Activated CD4-positive, alpha-beta T cell treated with anti-CD3 and anti-CD28 coated beads for 1 hour (primary cell): Measurements from ENCODE around the gene DUS2.
"Not testable (repeated sequence)": the region's sequence is repeated elsewhere in the genome, so short reads cannot be mapped to it uniquely, and the experiment has no call there.

Experiments used
- DNase-seq: peaks from one replicate; pipeline ENCODE4 v3.0.0-alpha.2; 2020

Gene DUS2

DNA sequence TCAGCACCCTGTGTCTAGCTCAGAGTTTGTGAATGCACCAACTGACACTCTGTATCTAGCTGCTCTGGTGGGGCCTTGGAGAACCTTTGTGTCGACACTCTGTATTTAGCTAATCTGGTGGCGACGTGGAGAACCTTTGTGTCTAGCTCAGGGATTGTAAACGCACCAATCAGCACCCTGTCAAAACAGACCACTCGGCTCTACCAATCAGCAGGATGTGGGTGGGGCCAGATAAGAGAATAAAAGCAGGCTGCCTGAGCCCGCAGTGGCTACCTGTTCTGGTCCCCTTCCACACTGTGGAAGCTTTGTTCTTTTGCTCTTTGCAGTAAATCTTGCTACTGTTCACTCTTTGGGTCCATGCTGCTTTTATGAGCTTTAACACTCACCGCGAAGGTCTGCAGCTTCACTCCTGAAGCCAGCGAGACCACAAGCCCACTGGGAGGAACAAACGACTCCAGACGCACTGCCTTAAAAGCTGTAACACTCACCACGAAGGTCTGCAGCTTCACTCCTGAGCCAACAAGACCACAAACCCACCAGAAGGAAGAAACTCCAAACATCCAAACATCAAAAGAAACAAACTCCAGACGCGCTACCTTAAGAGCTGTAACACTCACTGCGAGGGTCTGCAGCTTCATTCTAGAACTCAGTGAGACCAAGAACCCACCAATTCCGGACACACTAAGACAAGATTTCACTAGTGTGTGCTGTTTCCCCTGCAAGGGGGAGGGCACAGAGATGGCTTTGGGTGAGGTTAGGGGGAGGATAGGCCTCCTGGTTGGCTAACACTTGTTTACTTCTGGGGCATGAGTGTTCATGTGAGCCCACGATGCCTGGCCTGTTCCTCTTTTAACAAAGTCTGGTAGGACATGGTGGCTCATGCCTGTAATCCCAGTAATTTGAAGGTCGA, 24.1 kb upstream of the DUS2 start, which contains the start of gene DPEP2:
TSS of gene DPEP2 (minus strand) at position 706 of the 910 bp plus-strand sequence. CDS start 6,272 bp downstream, outside the sequence.
- peak; percentile 28 for DNase-seq

DNA sequence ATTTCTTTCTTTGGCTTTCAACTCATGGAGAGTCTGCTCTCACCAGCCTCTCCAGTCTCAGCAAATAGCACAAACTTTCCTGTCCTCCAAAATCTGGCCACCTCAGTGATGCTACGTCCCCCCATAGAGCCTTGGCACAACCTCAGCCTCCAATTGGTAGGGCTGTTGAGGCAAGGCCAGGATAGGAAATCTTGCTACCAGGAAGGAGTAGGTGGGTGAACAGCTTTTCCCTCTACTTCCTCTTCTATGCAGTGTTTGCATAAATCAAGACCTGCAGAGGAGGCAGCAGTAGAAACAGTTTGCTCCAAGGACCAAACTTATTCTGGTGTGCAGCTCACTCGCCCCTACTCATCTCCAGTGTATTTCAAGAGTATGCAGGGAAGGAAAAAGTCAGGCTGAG, 23.1 kb upstream of the DUS2 start:
- DNase-seq, result no peak

DNA sequence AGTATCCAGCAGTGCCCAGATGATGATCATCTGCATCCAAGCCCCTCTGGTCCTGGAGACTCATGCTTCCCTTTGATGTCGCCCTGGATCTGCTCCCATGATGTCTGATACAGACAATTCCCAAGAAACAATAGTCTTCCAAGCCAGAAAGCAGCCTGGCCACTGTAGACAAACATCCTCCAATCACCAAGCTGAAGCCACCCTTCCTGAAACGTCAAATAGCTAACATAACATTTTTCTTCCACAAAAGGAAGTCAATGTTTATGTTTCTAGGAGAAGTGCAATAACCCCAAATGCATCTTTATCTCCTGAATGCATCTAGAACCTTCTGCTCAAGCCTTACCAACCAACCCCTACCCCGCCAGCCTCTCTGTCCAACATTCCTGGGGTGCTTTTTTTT, 22.6 kb upstream of the DUS2 start:
- no peak for DNase-seq

DNA sequence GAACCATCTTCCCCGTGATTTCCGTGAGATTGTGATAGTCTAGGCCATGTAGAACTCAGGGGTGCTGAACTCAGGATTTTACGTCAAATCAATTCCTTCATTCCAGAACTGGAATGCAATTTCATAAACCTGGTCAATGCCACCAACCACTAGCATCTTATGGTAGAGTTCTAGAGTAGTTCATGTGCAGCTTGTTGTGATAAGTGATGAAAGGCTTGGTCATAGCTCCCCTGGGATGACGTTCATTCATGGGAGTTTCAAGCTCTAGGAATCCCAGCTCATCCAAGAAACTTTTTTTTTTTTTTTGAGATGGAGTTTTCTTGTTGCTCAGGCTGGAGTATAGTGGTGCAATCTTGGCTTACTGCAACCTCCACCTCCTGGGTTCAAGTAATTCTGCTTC, 20.1 kb upstream of the DUS2 start:
- DNase-seq, result no peak

DNA sequence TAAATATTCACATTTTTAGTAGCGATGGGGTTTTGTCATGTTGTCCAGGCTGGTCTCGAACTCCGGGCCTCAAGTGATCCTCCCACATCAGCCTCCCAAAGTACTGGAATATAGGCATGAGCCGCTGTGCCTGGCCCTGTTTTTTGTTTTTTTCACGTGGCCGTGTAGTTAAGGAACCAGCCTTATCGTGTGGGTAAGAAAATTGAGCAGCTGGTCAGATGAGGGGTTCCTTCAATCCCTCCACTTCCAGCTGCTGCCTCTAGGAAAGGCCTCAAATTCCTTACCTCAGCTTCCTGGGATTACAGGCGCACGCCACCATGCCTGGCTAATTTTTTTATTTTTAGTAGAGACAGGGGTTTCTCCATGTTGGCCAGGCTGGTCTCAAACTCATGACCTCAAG, 17.9 kb upstream of the DUS2 start:
- DNase-seq, result no peak

DNA sequence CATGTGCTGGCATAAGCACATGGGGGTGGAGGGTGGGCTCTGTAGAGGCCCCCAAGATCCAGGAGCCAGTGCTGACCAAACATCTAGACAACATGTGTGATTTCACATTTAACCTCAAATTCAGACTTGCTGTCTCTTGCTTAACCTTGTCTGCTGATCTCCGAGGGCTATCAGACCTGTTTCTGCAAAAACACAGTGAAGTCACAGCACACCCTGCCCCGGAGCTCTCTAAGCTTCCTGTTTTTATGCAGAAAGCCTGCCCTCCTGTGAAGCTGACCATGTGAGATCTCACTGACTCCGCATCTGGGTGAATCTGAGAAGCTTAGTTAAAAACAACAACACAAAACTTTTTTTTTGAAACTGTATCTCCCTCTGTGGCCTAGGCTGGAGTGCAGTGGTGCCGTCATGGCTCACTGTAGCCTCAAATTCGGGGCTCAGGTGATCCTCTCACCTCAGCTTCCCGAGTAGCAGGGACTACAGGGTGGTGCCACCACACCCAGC, 17.2 kb upstream of the DUS2 start:
- no peak for DNase-seq

DNA sequence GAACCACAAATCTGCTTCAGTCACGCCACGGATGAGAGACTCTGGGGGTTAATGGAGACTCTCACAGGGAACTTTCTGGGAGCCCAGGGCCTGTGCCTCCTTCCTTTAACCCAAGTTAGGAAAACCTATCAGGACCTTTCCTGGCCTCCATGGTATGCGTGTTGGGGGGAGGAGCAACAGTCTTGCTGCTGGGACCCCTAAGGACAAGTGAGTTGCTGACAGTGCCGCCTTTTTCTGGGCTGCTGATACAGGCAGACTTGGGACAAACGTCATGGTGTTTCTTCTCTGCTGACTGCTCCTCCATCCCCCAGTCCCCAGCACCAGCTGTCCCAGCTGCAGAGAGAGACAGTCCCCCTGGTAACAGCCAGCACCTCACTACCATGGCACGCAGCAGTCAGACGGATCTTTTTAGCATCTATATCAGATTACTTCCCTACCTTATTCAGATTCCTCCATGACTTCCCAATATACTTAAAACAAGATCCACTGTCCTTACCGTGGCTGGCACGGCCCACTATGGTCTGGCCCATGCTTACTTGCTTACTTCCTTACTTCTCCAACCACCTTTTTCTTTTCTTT, 13.8 kb upstream of the DUS2 start:
- DNase-seq, result no peak

DNA sequence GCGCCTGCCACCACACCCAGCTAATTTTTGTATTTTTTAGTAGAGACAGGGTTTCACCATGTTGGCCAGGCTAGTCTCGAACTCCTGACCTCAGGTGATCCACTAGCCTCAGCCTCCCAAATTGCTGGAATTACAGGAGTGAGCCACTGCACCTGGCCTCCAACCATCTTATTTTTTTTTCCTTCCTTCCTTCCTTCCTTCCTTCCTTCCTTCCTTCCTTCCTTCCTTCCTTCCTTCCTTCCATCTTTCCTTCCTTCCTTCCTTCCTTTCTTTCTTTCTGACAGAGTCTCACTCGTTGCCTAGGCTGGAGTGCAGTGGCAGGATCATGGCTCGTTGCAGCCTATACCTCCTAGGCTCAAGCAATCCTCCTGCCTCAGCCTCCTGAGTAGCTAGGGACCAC, 13.2 kb upstream of the DUS2 start:
- not testable (repeated sequence) for DNase-seq

DNA sequence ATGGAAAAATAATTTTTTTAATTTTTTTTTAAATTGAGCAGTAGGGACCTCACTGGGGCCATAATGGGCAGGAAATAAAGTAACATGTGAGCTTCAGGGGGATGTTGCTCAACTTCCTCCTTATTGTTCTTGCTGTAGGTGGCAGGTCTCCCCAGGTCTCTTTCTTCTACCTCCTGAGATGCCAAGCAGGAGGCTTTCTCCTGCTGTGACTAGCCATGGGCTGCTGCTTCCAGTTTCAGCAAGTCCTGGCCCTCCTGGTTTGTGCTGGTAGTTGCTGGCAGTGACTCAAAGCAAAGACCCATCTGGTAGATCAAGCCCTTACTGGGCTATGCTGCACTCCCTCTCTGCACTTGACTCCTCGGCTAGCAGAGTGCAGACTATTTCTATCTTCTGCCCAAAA, 9.6 kb upstream of the DUS2 start:
- DNase-seq, result no peak

DNA sequence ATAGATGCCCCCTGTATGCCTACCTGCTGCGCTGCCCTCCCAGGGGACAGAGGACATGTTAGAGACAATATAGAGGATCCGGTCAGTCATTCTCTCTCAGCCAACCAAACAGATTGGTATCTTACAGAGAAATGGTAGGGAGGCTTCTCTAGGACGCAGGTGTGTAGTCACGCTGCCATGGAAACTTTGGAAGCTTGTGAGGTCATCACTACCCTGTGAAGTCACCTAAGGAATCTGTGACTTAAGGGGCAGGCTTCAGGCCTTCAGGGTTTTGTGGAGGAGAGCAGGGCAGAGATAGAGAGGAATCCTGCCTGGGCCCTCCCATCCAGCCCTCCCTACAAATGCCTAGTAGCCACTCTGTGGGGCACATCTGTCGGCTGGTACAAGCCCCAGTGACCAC, 7.4 kb upstream of the DUS2 start, which contains the start of gene DPEP2NB:
TSS of gene DPEP2NB (minus strand) at position 231 of the 400 bp plus-strand sequence. CDS start at position 90, 141 bp downstream.
- no peak for DNase-seq

DNA sequence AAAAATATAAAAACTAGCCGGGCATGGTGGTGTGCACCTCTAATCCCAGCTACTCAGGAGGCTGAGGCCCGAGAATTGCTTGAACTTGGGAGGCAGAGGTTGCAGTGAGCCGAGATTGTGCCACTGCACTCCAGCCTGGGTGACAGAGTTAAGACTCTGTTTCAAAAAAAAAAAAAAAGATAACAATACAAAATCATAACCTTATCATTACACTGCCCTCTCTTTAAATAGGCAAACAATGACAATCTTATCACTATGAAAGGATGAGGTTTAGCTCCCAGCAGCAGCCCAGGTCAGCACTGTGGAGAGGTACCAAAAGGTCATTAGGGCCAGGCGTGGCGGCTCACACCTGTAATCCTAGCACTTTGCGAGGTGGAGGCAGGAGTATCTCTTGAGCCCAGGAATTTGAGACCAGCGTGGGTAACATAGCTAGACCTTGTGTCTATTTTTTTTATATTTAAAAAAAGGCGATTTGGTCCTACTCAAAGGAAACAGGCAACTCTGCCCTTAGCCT, 3.9 kb upstream of the DUS2 start:
- no peak for DNase-seq

DNA sequence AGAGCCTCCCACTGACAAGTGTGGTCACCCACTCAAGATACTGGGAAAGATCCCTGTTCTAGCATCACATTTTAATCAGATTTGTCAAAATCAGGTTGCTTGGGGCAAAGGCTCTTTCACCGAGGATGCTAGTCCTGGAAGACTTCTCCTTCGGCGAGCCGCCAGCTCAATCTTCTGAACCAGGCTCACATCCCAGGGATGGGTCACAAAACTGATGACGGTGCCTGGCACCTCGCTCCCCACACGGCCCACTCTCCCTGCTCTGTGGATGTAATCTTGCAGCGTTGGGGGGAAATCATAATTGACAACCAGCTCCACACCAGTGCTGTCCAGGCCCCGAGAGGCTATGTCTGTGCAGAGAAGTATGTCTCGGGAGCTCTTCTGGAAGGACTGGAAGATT, 1.6 kb upstream of the DUS2 start:
- no peak for DNase-seq

DNA sequence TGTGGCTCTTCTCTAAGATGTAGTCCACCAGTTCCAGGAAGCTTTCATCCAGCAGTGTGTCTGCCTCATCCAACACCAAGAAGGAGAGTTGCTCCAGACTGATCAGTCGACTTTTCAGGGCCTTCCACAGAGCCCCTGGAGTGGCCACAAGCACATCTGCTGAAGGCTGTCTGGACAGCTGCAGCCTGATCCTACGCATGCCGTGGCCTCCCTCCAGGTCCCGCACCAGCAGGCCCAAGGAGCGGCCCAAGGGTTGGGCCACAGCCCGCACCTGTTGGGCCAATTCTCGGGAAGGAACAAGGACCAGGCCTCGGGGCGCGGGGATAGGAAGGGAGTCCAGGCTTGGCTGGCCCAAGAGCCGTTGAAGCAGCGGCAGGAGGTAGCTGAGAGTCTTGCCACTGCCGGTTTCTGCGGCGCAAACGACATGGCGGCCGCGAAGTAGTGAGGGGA, 781 bp upstream of the DUS2 start:
- DNase-seq, result no peak

DNA sequence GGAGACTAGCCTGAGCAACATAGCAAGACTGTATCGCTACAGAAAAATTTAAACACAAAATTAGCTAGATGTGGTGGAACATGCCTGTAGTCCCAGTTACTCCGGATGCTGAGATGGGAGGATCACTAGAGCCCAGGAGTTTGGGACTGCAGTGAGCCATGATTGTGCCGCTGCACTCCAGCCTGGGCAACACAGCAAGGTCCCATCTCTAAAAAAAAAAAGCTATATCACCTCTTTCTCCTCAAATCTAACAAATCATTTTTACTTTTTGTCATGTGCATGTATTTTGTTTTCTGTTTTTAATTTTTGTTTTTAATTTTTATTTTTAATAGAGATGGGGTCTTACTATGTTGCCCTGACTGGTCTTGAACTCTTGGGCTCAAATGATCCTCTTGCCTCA, 5.9 kb downstream of the DUS2 start:
- DNase-seq, result no peak

DNA sequence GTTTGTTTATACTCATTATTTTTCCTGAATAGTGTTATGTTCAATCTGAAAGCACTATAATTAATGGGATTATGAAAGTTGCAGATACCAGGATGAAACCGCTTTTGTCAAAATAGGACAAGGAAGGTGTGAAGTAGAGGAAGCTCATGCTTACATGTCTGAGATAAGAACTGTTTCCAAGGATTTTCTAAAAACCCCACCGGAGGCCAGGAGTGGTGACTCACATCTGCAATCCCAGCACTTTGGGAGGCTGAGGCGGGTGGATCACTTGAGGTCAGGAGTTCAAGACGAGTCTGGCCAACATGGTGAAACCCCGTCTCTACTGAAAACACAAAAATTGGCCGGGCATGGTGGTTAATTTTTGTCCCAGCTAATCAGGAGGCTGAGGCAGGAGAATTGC, 7.0 kb downstream of the DUS2 start:
- not testable (repeated sequence) for DNase-seq

DNA sequence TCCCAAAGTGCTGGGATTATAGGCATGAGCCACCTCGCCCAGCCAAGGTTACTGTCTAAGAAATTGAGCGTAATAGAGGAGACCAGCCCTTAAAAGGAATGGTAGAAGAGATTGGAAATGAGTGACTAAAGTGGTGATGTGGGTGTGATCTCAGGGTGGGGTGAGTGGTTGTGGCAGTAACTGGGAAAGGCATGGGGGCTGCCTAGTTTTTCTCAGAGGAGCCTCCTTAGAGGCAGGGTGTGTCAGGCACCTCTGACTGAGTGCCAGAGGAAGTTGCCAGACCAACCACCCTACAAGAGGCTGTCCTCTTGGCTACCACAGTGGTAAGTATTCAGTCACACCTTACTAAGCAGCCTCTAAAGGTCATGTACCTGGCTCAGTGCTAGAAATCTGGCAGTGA, 8.9 kb downstream of the DUS2 start:
- DNase-seq, result no peak

DNA sequence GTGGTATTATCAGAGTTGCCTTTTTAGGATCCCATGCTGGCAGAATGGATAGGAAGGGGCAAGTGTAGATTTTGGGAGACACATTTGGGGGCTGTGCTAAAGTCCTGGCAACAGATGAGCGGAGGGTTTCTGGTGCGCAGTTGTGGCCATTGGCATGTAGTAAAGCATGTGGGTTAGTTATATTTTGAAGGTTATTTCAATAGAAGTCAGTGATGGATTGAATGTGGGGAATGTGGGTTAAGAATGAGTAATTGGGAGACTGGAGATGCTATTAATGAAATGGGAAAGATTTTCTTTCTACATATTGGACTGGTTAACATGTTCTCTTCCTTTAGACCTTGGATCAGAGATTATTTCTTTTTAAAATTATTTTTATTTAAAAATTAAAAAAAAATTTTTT, 10.0 kb downstream of the DUS2 start:
- DNase-seq, result no peak

DNA sequence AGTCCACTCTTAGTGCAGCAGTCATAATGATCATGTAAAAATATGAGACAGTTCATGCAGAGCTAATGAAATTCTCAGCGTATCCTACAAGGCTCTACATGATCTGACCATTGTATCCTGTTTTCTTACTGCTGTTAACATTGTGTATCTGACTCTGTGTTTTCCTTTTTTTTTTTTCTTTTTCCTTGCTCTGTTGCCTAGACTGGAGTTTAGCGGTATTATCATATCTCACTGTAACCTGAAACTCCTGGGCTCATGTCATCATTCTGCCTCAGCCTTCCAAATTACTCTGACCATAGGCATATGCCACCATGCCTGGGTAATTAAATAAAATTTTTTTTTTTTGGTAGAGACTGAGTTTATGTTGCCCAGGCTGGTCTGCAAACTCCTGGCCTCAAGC, 12.1 kb downstream of the DUS2 start:
- DNase-seq, result no peak

DNA sequence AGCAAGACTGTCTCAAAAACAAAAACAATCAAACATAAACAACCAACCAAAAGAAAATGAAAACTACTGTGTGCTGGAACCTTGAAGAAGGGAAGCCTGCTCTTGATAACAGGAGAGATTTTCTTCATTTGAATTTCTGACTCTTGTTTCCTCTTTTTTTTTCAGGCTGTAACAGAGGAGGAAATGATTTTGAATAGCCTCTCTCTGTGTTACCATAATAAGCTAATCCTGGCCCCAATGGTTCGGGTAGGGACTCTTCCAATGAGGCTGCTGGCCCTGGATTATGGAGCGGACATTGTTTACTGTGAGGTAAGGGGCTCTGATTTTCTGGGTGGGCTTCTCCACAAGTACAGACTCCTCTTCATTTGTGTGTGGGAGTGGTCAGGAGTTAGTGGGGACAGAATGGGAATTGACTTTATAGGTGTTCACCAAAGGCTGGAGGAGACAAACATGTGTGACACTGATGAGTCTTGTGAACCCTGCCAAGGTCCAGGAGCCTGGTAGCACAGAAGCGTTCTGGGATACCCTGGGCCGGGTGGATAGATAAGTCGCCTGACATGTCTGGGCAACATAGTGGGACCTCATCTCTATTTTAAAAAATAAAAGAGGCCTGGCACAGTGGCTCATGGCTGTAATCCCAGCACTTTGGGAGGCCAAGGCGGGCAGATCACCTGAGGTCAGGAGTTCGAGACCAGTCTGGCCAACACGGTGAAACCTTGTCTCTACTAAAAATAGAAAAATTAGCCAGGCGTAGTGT, 14.9 kb downstream of the DUS2 start:
- no peak for DNase-seq

DNA sequence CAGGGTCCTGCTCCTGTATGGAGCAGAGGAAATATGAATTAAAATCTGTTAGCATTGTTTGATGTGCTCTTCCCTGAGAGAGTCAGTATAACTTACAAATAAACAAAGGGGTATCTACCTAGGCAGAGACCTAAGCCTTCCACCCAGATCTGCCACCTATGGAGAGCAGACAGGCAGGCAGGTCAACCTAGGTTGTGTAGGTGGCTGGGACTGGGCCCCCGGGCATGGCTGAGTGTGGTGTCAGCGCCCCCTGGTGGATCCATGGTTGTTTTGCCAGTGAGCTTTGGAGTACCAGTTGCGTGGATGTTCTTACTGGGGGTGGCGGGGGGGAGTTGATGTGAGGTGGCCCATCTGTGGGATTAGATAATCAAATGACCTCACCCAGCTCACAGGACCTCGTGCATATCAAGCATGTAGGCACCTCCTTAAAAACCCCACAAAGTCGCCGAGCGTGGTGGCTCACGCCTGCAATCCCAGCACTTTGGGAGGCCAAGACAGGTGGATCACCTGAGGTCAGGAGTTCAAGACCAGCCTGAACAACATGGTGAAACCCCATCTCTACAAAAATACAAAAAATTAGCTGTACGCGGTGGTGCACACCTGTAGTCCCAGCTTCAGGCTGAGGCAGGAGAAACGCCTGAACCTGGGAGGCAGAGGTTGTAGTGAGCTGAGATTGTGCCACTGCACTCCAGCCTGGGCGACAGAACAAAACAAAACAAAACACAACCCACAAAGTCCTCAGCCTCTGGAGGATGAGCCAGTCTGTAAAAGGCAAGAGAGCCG, 17.6 kb downstream of the DUS2 start:
- DNase-seq, result peak; percentile 84

DNA sequence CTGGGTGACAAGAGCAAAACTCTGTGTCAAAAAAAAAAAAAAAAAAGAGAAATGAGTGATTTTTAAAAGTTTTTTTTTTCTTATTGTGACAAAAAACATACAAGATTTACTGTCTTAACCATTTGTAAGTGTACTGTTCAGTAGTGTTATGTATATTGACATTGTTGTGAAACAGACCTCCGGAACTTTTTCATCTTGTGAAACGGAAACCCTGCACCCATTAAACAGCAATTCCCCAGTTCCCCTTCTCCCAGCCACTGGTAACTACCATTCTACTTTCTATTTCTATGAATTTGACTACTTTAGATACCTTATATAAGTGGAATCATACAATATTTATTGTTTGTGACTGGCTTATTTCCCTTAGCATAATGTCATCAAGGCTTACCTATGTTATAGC, 18.7 kb downstream of the DUS2 start:
- DNase-seq, result no peak

DNA sequence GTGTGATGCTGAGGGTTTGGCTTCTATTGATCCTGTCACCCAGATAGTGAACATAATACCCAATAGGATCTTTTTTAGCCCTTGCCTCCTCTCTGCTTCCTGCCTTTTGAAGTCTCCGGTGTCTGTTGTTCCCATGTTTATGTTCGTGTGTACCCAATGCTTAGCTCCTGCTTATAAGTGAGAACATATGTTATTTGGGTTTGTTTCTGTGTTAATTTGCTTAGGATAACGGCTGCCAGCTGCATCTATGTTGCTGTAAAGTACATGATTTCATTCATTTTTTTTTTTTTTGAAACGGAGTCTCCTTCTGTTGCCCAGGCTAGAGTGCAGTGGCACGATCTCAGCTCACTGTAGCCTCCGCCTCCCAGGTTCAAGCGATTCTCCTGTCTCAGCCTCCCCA, 23.0 kb downstream of the DUS2 start:
- DNase-seq, result no peak
